Measurements from ENCODE around the gene TMEM222.
"Not testable (repeated sequence)": the region's sequence is repeated elsewhere in the genome, so short reads cannot be mapped to it uniquely, and the experiment has no call there.

Gene TMEM222

GRCh38 chr1:27380224-27380623, 58.3 kb downstream of the TMEM222 start:
- no peak for DNase-seq (ENCODE audit: low read depth in 2 of 2)

GRCh38 chr1:27380766-27381733, 59.1 kb downstream of the TMEM222 start:
- no peak for DNase-seq (ENCODE audit: low read depth in 2 of 2)

GRCh38 chr1:27381969-27382762, 60.2 kb downstream of the TMEM222 start:
- DNase-seq (ENCODE audit: low read depth in 2 of 2) = no peak

- no peak for DNase-seq (ENCODE audit: low read depth in 2 of 2)
These were observed 61.2 kb downstream of the TMEM222 start, which contains the start of gene CD164L2 for GRCh38 chr1:27383039-27383605. CD164L2 (minus strand) TSS chr1:27383333; CDS start chr1:27383239, 94 bp downstream.

GRCh38 chr1:27383661-27384060, 61.7 kb downstream of the TMEM222 start:
- no peak for DNase-seq (ENCODE audit: low read depth in 2 of 2)

- DNase-seq (ENCODE audit: low read depth in 2 of 2) = not testable (repeated sequence)
These were observed 62.8 kb downstream of the TMEM222 start for GRCh38 chr1:27384797-27385196.
